ENCODE data around the gene ADCY2. TPM values are rescaled to one million over a fixed set of nuclear protein-coding genes. Genes with fewer than 3 reads are reported as not detected.

The ADCY2 gene
- total RNA-seq, 1 experiment from 2014 or later, result 0.34 TPM

DNA sequence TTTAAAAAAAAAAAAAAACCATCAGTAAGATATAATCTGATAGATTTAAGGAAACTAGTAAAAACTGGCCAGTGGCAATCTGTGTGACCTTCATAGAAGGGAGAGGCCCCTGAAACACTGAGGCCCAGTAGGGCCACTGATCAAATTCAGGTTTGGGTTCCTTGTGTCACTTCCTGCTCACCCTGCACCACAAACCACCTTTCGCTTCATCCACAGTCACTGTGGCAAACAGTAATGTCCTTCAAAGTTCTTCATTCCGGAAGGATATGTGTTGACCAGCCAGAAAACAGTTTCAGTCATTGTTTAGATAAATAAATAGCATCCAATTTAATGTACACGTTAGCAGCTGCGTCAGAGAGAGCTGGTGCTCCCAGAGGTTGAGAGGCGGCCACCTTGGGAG is 232.9 kb downstream of the ADCY2 start:
- no peak overlapping the region for H3K4me3 ChIP-seq (ENCODE audit: low read depth, low read length, poor library complexity, severe bottlenecking)
- BruUV-seq (replicated peaks), result no TSS peak
- no peaks in the 10 kb centered on the region for H3K9me3 ChIP-seq (ENCODE audit: low read depth, low read length, poor library complexity, severe bottlenecking)
- TF ChIP-seq EZH2 (IDR thresholded peaks at IDR 0.05; ENCODE audit: borderline replicate concordance, low read depth, low read length, poor library complexity, severe bottlenecking), result no peak
- TF ChIP-seq, protein P1, sequence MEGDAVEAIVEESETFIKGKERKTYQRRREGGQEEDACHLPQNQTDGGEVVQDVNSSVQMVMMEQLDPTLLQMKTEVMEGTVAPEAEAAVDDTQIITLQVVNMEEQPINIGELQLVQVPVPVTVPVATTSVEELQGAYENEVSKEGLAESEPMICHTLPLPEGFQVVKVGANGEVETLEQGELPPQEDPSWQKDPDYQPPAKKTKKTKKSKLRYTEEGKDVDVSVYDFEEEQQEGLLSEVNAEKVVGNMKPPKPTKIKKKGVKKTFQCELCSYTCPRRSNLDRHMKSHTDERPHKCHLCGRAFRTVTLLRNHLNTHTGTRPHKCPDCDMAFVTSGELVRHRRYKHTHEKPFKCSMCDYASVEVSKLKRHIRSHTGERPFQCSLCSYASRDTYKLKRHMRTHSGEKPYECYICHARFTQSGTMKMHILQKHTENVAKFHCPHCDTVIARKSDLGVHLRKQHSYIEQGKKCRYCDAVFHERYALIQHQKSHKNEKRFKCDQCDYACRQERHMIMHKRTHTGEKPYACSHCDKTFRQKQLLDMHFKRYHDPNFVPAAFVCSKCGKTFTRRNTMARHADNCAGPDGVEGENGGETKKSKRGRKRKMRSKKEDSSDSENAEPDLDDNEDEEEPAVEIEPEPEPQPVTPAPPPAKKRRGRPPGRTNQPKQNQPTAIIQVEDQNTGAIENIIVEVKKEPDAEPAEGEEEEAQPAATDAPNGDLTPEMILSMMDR (conservative IDR thresholded peaks at IDR 0.05; ENCODE audit: low read depth, low read length), result no peak
- no peaks in the 10 kb centered on the region for H3K36me3 ChIP-seq (ENCODE audit: insufficient read depth, low read length, poor library complexity, severe bottlenecking)
- no peak for DNase-seq (ENCODE audit: low spot score)
- no peak overlapping the region for H3K27ac ChIP-seq (ENCODE audit: low read depth, low read length, poor library complexity, severe bottlenecking)
- intact Hi-C loops (cut with micrococcal nuclease; ENCODE audit: unreplicated experiment), result no loop called here
- ChIA-PET POLR2A (ENCODE audit: low non-redundant PET) (no interaction called here), CTCF (no interaction called here)
- no peaks in the 10 kb centered on the region for H3K4me1 ChIP-seq (ENCODE audit: insufficient read depth, low read length, poor library complexity, severe bottlenecking)
- no peaks in the 10 kb centered on the region for H3K27me3 ChIP-seq (replicated peaks; ENCODE audit: insufficient read depth, low read depth, low read length, poor library complexity)

DNA sequence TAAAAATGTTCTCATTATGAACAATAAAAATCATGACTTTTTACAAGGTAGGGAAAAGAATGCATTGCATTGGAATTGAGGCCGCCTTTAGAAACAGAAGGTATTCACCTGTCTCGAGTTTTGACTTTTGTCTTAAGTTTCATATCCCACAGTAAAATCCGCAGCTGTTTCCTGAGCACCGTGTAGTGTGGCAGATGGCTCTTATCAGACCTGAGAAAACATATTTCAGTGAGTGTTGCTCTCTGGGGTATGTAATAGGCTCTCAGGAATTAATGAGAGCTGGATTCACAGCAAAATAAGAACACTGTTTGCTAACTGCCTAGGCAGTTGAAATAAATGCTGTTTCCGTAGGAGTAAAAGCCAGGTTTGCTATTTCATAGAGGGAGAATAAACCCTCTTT is 233.6 kb downstream of the ADCY2 start:
- H3K27ac ChIP-seq (ENCODE audit: low read depth, low read length, poor library complexity, severe bottlenecking), result no peak overlapping the region
- H3K9me3 ChIP-seq (ENCODE audit: low read depth, low read length, poor library complexity, severe bottlenecking), result no peaks in the 10 kb centered on the region
- H3K36me3 ChIP-seq (ENCODE audit: insufficient read depth, low read length, poor library complexity, severe bottlenecking), result no peaks in the 10 kb centered on the region
- no peaks in the 10 kb centered on the region for H3K27me3 ChIP-seq (replicated peaks; ENCODE audit: insufficient read depth, low read depth, low read length, poor library complexity)
- H3K4me1 ChIP-seq (ENCODE audit: insufficient read depth, low read length, poor library complexity, severe bottlenecking), result no peaks in the 10 kb centered on the region
- POLR2A ChIA-PET (ENCODE audit: low non-redundant PET), result no interaction called here
- no peak overlapping the region for H3K4me3 ChIP-seq (ENCODE audit: low read depth, low read length, poor library complexity, severe bottlenecking)
- BruUV-seq (replicated peaks), result no TSS peak
- CTCF ChIA-PET, result no interaction called here
- TF ChIP-seq EZH2 (IDR thresholded peaks at IDR 0.05; ENCODE audit: borderline replicate concordance, low read depth, low read length, poor library complexity, severe bottlenecking), result no peak
- TF ChIP-seq, protein P1 (conservative IDR thresholded peaks at IDR 0.05; ENCODE audit: low read depth, low read length), result no peak
- DNase-seq (ENCODE audit: low spot score), result no peak
- intact Hi-C loops (cut with micrococcal nuclease; ENCODE audit: unreplicated experiment), result no loop called here

GRCh38 chr5:7634837-7635236 is 238.9 kb downstream of the ADCY2 start:
- no peak overlapping the region for H3K27ac ChIP-seq (ENCODE audit: low read depth, low read length, poor library complexity, severe bottlenecking)
- no TSS peak for BruUV-seq (replicated peaks)
- no peak for TF ChIP-seq EZH2 (IDR thresholded peaks at IDR 0.05; ENCODE audit: borderline replicate concordance, low read depth, low read length, poor library complexity, severe bottlenecking)
- TF ChIP-seq, protein P1 (conservative IDR thresholded peaks at IDR 0.05; ENCODE audit: low read depth, low read length), result no peak
- no peaks in the 10 kb centered on the region for H3K4me1 ChIP-seq (ENCODE audit: insufficient read depth, low read length, poor library complexity, severe bottlenecking)
- intact Hi-C loops (cut with micrococcal nuclease; ENCODE audit: unreplicated experiment), result no loop called here
- ChIA-PET CTCF (no interaction called here), POLR2A (ENCODE audit: low non-redundant PET) (no interaction called here)
- H3K27me3 ChIP-seq (replicated peaks; ENCODE audit: insufficient read depth, low read depth, low read length, poor library complexity), result no peaks in the 10 kb centered on the region
- H3K9me3 ChIP-seq (ENCODE audit: low read depth, low read length, poor library complexity, severe bottlenecking), result no peaks in the 10 kb centered on the region
- no peaks in the 10 kb centered on the region for H3K36me3 ChIP-seq (ENCODE audit: insufficient read depth, low read length, poor library complexity, severe bottlenecking)
- no peak for DNase-seq (ENCODE audit: low spot score)
- no peak overlapping the region for H3K4me3 ChIP-seq (ENCODE audit: low read depth, low read length, poor library complexity, severe bottlenecking)
